ENCODE data around the gene EARS2. TPM values are rescaled to one million over a fixed set of nuclear protein-coding genes. Genes with fewer than 3 reads are reported as not detected.
A peak's percentile ranks its signal among the peaks of the same experiment; 100 is the strongest.
"Not testable (repeated sequence)": the region's sequence is repeated elsewhere in the genome, so short reads cannot be mapped to it uniquely, and the experiment has no call there.

Gene EARS2
- total RNA-seq, 1 donor from 2014 or later, result 20.5 TPM

DNA sequence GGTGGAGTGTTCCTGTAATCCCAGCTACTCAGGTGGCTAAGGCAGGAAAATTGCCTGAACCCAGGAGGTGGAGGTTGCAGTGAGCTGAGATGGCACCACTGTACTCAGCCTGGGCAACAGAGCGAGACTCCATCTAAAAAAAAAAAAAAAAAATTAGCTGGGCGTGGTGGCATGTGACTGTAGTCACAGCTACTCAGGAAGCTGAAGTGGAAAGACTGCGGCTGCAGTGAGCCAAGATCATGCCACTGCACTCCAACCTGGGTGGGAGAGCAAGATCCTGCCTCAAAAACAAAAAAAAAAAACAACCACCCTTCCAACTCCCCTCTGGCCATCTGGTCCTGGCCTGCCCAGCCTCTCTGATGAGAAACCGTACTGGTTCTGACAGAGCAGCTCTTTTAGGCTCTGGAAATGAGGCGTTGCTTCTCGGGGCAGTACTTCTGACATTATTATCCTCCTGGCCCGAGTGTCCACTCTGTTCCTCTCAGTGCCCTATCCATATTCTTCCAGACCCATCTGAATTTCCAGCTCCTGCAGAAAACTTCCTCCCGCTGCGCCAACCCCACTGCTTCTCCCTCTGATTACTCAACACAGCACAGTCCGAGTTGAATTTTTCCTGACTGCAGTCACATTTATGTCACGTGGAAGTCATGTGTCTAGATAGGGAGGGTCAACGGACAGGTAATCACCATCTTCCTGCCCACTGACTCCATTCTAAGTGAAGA lies 60.2 kb downstream of the EARS2 start:
- intact Hi-C loops (cut with DNase I), result no loop called here
- ATAC-seq (ENCODE audit: poor library complexity), result peak; percentile 54
- no peak for DNase-seq

DNA sequence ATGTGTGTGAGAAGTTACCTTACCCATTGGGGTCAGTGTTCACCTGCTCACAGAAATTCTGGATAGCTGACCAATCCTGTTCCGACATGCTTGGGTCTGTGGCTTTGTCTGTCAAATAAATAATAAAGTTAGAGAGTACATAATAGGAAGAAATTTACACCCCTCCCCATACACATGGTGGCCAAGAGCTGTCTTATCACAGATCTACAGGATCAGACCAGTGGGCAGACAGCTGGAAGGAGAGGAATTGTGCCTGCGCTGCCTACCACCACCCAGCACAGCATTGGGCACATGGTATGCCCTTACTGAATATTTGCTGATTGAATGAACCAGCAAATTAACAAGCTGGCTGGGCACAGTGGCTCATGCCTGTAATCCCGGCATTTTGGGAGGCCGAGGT lies 61.5 kb downstream of the EARS2 start:
- ATAC-seq (ENCODE audit: poor library complexity) (no peak), DNase-seq (no peak)
- intact Hi-C loops (cut with DNase I), result no loop called here

DNA sequence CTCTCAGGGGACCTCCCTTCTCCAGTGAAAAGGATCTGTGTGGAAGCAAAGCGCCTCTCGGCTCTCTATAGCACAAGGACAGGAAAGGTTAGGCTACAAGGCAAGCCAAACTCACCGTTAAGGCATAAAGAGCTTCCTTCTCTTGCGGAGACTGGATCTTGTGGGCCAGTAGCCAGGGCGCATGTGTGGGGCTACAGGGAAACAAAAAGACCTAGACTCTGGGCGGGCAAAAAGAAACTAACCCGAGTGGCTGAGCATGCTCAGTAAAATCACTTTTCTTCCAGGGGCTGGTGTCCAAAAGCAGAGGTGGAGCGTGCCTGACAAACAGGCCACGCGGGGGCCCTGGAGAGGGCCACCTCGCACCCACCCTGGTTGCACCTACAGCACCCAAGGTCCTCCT lies 63.0 kb downstream of the EARS2 start:
- no peak for DNase-seq
- intact Hi-C loops (cut with DNase I), result no loop called here
- no peak for ATAC-seq (ENCODE audit: poor library complexity)

GRCh38 chr16:23491490-23492391 lies 65.4 kb downstream of the EARS2 start:
- no peak for ATAC-seq (ENCODE audit: poor library complexity)
- no peak for DNase-seq
- intact Hi-C loops (cut with DNase I), result no loop called here

- intact Hi-C loops (cut with DNase I), result no loop called here
- no peak for DNase-seq
- no peak for ATAC-seq (ENCODE audit: poor library complexity)
Observed at GRCh38 chr16:23486480-23486879, 70.7 kb downstream of the EARS2 start.

DNA sequence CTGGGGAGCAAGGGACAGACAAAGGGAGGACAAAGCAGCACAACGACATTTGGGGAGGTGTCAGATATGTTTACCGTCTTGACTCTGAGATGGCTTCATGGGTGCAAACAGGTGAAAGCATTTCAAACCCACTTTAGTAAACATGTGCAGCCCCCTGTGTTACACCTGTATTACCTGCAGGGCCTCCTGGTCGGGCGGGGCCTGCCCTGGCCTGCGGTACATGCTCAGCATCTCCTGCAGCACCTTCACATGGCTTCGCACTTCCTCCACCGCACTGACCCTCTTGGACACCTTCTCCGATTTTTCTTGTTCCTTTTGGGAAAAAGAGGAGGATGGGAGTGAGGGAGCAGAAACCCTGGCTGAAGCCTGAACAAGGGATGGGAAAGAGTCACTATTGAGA lies 71.3 kb downstream of the EARS2 start:
- ATAC-seq (ENCODE audit: poor library complexity) (no peak), DNase-seq (no peak)

DNA sequence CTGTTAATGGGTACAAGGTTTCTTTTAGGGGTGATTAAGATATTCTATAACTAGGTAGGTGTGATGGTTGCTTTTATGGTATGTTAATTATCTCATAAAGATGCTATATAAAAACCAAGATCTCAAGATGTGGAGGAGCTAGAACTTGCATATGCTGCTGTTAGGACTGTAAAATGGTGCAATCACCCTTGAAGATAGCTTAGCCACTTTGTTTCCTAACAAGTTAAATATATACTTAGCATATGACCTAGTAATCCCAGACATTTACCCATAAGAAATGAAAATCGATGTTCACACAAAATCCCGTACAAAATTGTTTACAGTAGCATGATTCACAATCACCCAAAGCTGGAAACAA lies 71.9 kb downstream of the EARS2 start:
- intact Hi-C loops (cut with DNase I), result no loop called here
- DNase-seq (no peak), ATAC-seq (ENCODE audit: poor library complexity) (no peak)

More for the DNA sequence above, 71.3 kb downstream of the EARS2 start:
- intact Hi-C loops (cut with DNase I), result no loop called here

DNA sequence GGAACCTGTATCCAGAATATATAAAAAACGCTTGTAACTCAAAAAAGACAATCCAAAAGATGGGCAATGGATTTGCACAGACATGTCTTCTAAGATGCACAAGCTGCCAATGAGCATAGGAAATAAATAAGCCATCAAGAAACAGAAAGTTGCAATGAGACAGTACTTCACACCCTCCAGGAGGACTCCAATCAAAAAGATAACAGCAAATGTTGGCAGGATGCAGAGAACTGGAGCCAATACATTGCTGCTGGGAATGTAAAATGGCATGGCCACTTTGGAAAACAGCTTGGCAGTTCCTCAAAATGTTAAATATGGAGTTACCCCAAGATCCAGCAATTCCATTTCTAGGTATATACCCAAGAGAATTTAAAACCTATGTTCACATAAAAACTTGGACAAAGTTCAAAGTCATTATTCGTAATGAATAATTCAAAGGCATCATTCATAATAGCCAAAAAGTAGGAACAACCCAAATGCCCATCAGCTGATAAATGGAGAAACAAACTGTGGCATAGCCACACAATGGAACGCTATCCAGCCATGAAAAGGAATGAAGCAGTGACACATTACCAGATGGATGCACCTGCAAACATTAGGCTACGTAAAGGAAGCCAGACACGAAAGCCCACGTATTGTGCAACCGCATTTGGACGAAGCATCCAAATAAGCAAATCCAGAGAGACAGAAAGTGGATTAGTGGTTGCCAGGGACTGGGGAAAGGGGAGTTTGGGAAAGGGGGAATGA lies 72.5 kb downstream of the EARS2 start:
- no peak for DNase-seq
- ATAC-seq (ENCODE audit: poor library complexity), result peak; percentile 63
- intact Hi-C loops (cut with DNase I), result no loop called here

DNA sequence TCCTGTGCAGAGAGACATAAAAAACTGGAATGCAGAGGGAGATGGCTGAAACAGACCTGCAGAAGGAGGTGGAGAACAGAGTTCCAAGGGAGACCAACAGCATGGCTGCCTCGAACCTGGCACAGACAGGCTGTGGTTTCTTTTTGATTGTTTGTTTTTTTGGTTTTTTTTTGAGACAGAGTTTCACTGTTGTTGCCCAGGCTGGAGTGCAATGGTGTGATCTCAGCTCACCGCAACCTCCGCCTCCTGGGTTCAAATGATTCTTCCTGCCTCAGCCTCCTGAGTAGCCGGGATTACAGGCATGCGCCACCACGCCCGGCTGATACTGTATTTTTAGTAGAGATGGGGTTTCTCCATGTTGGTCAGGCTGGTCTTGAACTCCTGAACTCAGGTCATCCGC lies 73.7 kb downstream of the EARS2 start:
- intact Hi-C loops (cut with DNase I); DNase-seq; ATAC-seq (ENCODE audit: poor library complexity): not testable (repeated sequence)

GRCh38 chr16:23482778-23483177 lies 74.4 kb downstream of the EARS2 start:
- intact Hi-C loops (cut with DNase I), result no loop called here
- no peak for ATAC-seq (ENCODE audit: poor library complexity)
- DNase-seq, result no peak

- DNase-seq (no peak), ATAC-seq (ENCODE audit: poor library complexity) (no peak)
- intact Hi-C loops (cut with DNase I), result no loop called here
Observed at GRCh38 chr16:23480257-23480656, 76.9 kb downstream of the EARS2 start.

- ATAC-seq (ENCODE audit: poor library complexity), result no peak
- intact Hi-C loops (cut with DNase I), result no loop called here
- no peak for DNase-seq
Observed at GRCh38 chr16:23479138-23479537, 78.0 kb downstream of the EARS2 start.

- DNase-seq (no peak), ATAC-seq (ENCODE audit: poor library complexity) (no peak)
- intact Hi-C loops (cut with DNase I), result no loop called here
Observed at GRCh38 chr16:23478566-23478965, 78.6 kb downstream of the EARS2 start.

- ATAC-seq (ENCODE audit: poor library complexity) (no peak), DNase-seq (no peak)
- intact Hi-C loops (cut with DNase I), result no loop called here
Observed at GRCh38 chr16:23476289-23476688, 80.9 kb downstream of the EARS2 start.

Other genes starting within 250 kb of the EARS2 start
- gene COG7, start 104.2 kb downstream of the EARS2 start, total RNA-seq, result 11.5 TPM
- gene GGA2, start 46.9 kb downstream of the EARS2 start, total RNA-seq, result 50.3 TPM
- 47.0 TPM for gene UBFD1, start 377 bp upstream of the EARS2 start, total RNA-seq
- 585 TPM for gene NDUFAB1, start 39.0 kb upstream of the EARS2 start, total RNA-seq
- gene PALB2, start 84.0 kb upstream of the EARS2 start, total RNA-seq, result 4.9 TPM
- gene DCTN5, start 84.1 kb upstream of the EARS2 start, total RNA-seq, result 34.4 TPM
- 1.2 TPM for gene PLK1, start 121.5 kb upstream of the EARS2 start, total RNA-seq
- not detected for gene ERN2, start 155.9 kb upstream of the EARS2 start, total RNA-seq
- not detected for gene CHP2, start 197.7 kb upstream of the EARS2 start, total RNA-seq

Measured in Right ventricle myocardium superior (tissue), 1 donor.